ENCODE data around the gene NUDT7. TPM values are rescaled to one million over a fixed set of nuclear protein-coding genes. Genes with fewer than 3 reads are reported as not detected.
A peak's percentile ranks its signal among the peaks of the same experiment; 100 is the strongest.

The NUDT7 gene
- total and polyA plus RNA-seq, 9 of the 15 experiments (the other 6 are each of a cell fraction or from before 2014, with no cell fraction given): 5.6 to 24.2 (median 10.5) TPM

DNA sequence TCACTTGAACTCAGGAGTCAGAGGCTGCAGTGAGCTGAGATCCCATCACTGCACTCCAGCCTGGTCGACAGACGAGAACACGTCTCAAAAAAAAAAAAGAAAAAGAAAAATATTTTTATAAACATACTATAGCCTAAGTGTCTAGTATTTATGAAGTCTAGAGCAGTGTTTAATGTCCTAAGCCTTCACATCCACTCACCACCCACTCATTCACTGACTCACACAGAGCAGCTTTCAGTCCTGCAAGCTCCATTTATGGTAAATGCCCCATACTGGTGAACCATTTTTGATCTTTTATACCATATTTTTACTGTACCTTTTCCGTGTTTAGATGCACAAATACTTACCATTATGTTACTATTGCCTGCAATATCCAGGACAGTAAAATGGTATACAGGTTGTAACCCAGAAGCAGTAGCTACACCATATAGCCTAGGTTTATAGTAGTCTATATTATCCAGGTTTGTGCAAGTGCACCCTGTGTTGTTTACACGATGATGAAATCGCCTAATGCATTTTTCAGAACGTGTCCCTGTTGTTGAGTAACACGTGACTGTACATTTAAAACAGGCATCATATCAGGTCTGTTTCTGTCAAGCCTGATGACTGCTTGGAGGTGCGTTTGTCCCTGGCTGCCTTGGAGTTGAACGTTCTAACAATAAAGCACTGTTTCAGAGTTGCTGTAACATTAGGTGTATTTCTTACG lies 10.1 kb downstream of the NUDT7 start:
- ChIA-PET CTCF (ENCODE audit: low intra/inter-chr PET ratio) (no interaction called here), POLR2A (no interaction called here)
- ATAC-seq (no peak; the same call in 1 of the 3 replicates), FAIRE-seq (no peak), DNase-seq (ENCODE audit: extremely low read depth in 1 of 4, low spot score in 3 of 4) (no peak)
- Histone ChIP-seq H3K36me3 (ENCODE audit: control insufficient read depth, insufficient read depth, low read length) (no peaks in the 10 kb centered on the region), H3K9me3 (replicated peaks; ENCODE audit: control insufficient read depth, insufficient read depth, low read depth, low read length) (no peaks in the 10 kb centered on the region), H2AFZ (ENCODE audit: low read depth, low read length) (no peak overlapping the region), H3K9me1 (ENCODE audit: control insufficient read depth, insufficient read depth, low read length) (no peaks in the 10 kb centered on the region), H3K4me3 (no peak overlapping the region), H3K4me2 (ENCODE audit: insufficient read depth, low read length) (no peak overlapping the region), H3K27ac (ENCODE audit: extremely low read depth, low read depth, low read length) (no peak overlapping the region), H3K9ac (ENCODE audit: insufficient read depth in 1 of 2, low read depth in 2 of 2, low read length in 2 of 2) (no peak overlapping the region), H3K4me1 (replicated peaks in 1 of 2; ENCODE audit: control insufficient read depth in 2 of 2, insufficient read depth in 2 of 2, low read length in 2 of 2) (no peaks in the 10 kb centered on the region; a peak in 1 of 5 replicates), H3K79me2 (ENCODE audit: control insufficient read depth, insufficient read depth, low read length) (no peaks in the 10 kb centered on the region), H3K27me3 (ENCODE audit: control insufficient read depth in 2 of 2, insufficient read depth in 2 of 2, low read length in 2 of 2) (no peaks in the 10 kb centered on the region), H4K20me1 (replicated peaks; ENCODE audit: control insufficient read depth, insufficient read depth, low read length) (no peaks in the 10 kb centered on the region)
- WGBS (ENCODE audit: insufficient coverage, low coverage, missing lambda C conversion rate): 3% methylated on average over 8 of the region's 11 CpGs
- in situ Hi-C loops (cut with MboI) (no loop called here), intact Hi-C loops (cut with micrococcal nuclease) (no loop called here)
- no TSS peak for BruUV-seq (replicated peaks)
- TF ChIP-seq CEBPB (tag; IDR thresholded peaks at IDR 0.05): peak; percentile 63
- TF ChIP-seq KLF6 (CRISPR knock-in tag; IDR thresholded peaks at IDR 0.05; ENCODE audit: borderline replicate concordance): no peak
- no peak for TF ChIP-seq L3MBTL2 (IDR thresholded peaks at IDR 0.05)
- TF ChIP-seq SAP30 (IDR thresholded peaks at IDR 0.05; ENCODE audit: borderline replicate concordance, insufficient read depth, low read depth, low read length, poor library complexity, severe bottlenecking): no peak
- TF ChIP-seq, protein P1, sequence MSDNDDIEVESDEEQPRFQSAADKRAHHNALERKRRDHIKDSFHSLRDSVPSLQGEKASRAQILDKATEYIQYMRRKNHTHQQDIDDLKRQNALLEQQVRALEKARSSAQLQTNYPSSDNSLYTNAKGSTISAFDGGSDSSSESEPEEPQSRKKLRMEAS (CRISPR knock-in tag; IDR thresholded peaks at IDR 0.05): no peak
- TF ChIP-seq, protein P2, sequence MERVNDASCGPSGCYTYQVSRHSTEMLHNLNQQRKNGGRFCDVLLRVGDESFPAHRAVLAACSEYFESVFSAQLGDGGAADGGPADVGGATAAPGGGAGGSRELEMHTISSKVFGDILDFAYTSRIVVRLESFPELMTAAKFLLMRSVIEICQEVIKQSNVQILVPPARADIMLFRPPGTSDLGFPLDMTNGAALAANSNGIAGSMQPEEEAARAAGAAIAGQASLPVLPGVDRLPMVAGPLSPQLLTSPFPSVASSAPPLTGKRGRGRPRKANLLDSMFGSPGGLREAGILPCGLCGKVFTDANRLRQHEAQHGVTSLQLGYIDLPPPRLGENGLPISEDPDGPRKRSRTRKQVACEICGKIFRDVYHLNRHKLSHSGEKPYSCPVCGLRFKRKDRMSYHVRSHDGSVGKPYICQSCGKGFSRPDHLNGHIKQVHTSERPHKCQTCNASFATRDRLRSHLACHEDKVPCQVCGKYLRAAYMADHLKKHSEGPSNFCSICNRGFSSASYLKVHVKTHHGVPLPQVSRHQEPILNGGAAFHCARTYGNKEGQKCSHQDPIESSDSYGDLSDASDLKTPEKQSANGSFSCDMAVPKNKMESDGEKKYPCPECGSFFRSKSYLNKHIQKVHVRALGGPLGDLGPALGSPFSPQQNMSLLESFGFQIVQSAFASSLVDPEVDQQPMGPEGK (CRISPR knock-in tag; IDR thresholded peaks at IDR 0.05; ENCODE audit: borderline replicate concordance): no peak
- TF ChIP-seq MCM3 (IDR thresholded peaks at IDR 0.05): no peak
- TF ChIP-seq, protein P3, sequence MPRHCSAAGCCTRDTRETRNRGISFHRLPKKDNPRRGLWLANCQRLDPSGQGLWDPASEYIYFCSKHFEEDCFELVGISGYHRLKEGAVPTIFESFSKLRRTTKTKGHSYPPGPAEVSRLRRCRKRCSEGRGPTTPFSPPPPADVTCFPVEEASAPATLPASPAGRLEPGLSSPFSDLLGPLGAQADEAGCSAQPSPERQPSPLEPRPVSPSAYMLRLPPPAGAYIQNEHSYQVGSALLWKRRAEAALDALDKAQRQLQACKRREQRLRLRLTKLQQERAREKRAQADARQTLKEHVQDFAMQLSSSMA (CRISPR knock-in tag; IDR thresholded peaks at IDR 0.05): no peak
- no peak for TF ChIP-seq SIN3B (IDR thresholded peaks at IDR 0.05; ENCODE audit: low read depth)
- TF ChIP-seq XRCC4 (IDR thresholded peaks at IDR 0.05; ENCODE audit: extremely low read depth, insufficient read depth, insufficient read length): no peak
- TF ChIP-seq ZNF431 (CRISPR knock-in tag; IDR thresholded peaks at IDR 0.05): no peak
- TF ChIP-seq HMGN3 (IDR thresholded peaks at IDR 0.05; ENCODE audit: borderline replicate concordance, extremely low read depth, insufficient read length, low read depth, low read length): no peak
- TF ChIP-seq, protein P4, sequence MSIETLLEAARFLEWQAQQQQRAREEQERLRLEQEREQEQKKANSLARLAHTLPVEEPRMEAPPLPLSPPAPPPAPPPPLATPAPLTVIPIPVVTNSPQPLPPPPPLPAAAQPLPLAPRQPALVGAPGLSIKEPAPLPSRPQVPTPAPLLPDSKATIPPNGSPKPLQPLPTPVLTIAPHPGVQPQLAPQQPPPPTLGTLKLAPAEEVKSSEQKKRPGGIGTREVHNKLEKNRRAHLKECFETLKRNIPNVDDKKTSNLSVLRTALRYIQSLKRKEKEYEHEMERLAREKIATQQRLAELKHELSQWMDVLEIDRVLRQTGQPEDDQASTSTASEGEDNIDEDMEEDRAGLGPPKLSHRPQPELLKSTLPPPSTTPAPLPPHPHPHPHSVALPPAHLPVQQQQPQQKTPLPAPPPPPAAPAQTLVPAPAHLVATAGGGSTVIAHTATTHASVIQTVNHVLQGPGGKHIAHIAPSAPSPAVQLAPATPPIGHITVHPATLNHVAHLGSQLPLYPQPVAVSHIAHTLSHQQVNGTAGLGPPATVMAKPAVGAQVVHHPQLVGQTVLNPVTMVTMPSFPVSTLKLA (conservative IDR thresholded peaks at IDR 0.05): 0 out of 4 replicates have a peak, but pooled peaks of 1 of the 2 experiments have one; percentile 17
- no peak for TF ChIP-seq POLR3A (IDR thresholded peaks at IDR 0.05; ENCODE audit: borderline replicate concordance, extremely low read depth, insufficient read depth, insufficient read length)
- TF ChIP-seq HDAC6 (IDR thresholded peaks at IDR 0.05; ENCODE audit: low read depth, low read length): no peak
- TF ChIP-seq MXI1 (IDR thresholded peaks at IDR 0.05; ENCODE audit: low read depth, low read length): no peak
- no peak for TF ChIP-seq GTF2E2 (tag; IDR thresholded peaks at IDR 0.05)
- TF ChIP-seq MAZ (CRISPR knock-in tag; conservative IDR thresholded peaks at IDR 0.05 in 1 of 2, IDR thresholded peaks at IDR 0.05 in 1 of 2): no peak

Data from K562 (cell line).